PFSK-1 (cell line): Measurements from ENCODE around the gene PPP2R1B.

ENCODE experiments used
- FOXP2 ChIP-seq: optimal IDR thresholded peaks from 2 replicates; pipeline ENCODE3; 2011; ENCODE audit warnings: borderline replicate concordance, control low read depth, inconsistent platforms; ENCODE audit not compliant: insufficient read depth; ENCODE audit errors: extremely low read length, extremely low read depth
- POLR2AphosphoS5 ChIP-seq: IDR thresholded peaks from 2 replicates; pipeline ENCODE4 v1.6.1; 2012; ENCODE audit warnings: low read depth, mild to moderate bottlenecking, control low read depth, low read length, moderate library complexity
- SIN3A ChIP-seq: IDR thresholded peaks from 2 replicates; pipeline ENCODE4 v1.6.1; 2012; ENCODE audit warnings: mild to moderate bottlenecking, low read length, moderate library complexity, borderline replicate concordance; ENCODE audit not compliant: insufficient read depth
- TAF1 ChIP-seq: IDR thresholded peaks from 2 replicates; pipeline ENCODE4 v1.6.1; 2012; ENCODE audit warnings: low read length, control low read depth, borderline replicate concordance; ENCODE audit not compliant: insufficient read depth
- TF ChIP-seq, protein P1 (sequence below), 2 experiments: IDR thresholded peaks; 2 replicates each; pipeline versions ENCODE4 v1.6.1 to v1.8.0; 2011 to 2012; ENCODE audit warnings: low read depth in 2 of 2, low read length in 2 of 2, control low read depth in 1 of 2, inconsistent platforms in 1 of 2, mild to moderate bottlenecking in 1 of 2, moderate library complexity in 1 of 2; ENCODE audit not compliant: insufficient read depth in 1 of 2

Gene PPP2R1B

DNA sequence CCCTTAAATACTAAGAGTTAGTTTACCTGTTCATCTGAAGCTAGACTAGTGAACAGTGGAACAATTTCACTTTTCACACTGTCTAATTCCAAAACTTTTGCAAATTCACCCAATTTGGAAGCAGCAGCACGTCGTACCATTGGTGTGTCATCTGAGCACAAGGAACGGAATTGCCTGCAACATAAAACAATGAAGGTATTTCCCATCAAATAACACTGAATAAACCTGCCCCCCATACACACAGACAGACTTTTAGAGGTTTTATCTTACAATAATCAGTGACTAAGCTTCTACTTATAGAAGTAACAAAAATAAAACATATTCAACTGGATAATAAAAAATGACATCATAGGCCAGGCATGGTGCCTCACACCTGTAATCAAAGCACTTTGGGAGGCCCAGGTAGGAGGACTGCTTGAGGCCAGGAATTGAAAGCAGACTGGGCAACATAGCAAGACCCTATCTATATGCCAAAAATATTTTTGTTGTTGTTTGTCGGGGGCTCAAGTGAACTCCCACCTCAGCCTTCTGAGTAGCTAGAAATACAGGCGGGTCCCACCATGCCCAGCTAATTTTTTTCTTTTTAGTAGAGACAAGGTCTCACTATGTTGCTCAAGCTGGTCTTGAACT, 6.3 kb downstream of the PPP2R1B start:
- no peak for TF ChIP-seq FOXP2
- TF ChIP-seq, protein P1, sequence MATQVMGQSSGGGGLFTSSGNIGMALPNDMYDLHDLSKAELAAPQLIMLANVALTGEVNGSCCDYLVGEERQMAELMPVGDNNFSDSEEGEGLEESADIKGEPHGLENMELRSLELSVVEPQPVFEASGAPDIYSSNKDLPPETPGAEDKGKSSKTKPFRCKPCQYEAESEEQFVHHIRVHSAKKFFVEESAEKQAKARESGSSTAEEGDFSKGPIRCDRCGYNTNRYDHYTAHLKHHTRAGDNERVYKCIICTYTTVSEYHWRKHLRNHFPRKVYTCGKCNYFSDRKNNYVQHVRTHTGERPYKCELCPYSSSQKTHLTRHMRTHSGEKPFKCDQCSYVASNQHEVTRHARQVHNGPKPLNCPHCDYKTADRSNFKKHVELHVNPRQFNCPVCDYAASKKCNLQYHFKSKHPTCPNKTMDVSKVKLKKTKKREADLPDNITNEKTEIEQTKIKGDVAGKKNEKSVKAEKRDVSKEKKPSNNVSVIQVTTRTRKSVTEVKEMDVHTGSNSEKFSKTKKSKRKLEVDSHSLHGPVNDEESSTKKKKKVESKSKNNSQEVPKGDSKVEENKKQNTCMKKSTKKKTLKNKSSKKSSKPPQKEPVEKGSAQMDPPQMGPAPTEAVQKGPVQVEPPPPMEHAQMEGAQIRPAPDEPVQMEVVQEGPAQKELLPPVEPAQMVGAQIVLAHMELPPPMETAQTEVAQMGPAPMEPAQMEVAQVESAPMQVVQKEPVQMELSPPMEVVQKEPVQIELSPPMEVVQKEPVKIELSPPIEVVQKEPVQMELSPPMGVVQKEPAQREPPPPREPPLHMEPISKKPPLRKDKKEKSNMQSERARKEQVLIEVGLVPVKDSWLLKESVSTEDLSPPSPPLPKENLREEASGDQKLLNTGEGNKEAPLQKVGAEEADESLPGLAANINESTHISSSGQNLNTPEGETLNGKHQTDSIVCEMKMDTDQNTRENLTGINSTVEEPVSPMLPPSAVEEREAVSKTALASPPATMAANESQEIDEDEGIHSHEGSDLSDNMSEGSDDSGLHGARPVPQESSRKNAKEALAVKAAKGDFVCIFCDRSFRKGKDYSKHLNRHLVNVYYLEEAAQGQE (IDR thresholded peaks at IDR 0.05; ENCODE audit: insufficient read depth in 1 of 2, low read depth in 2 of 2, low read length in 2 of 2): no peak
- no peak for TF ChIP-seq SIN3A

GRCh38 chr11:111759376-111759775, 6.8 kb downstream of the PPP2R1B start:
- TF ChIP-seq, protein P1 (IDR thresholded peaks at IDR 0.05; ENCODE audit: insufficient read depth in 1 of 2, low read depth in 2 of 2, low read length in 2 of 2): no peak
- TF ChIP-seq TAF1: no peak
- no peak for TF ChIP-seq FOXP2
- TF ChIP-seq POLR2AphosphoS5: no peak
- TF ChIP-seq SIN3A: no peak

GRCh38 chr11:111756097-111756496, 10.1 kb downstream of the PPP2R1B start:
- no peak for TF ChIP-seq POLR2AphosphoS5
- TF ChIP-seq SIN3A: no peak
- TF ChIP-seq, protein P1 (IDR thresholded peaks at IDR 0.05; ENCODE audit: insufficient read depth in 1 of 2, low read depth in 2 of 2, low read length in 2 of 2): no peak
- no peak for TF ChIP-seq TAF1
- no peak for TF ChIP-seq FOXP2

GRCh38 chr11:111749646-111750045, 16.5 kb downstream of the PPP2R1B start:
- TF ChIP-seq TAF1 (no peak), SIN3A (no peak), POLR2AphosphoS5 (no peak), FOXP2 (no peak)
- TF ChIP-seq, protein P1 (IDR thresholded peaks at IDR 0.05; ENCODE audit: insufficient read depth in 1 of 2, low read depth in 2 of 2, low read length in 2 of 2): no peak
